Hematopoietic multipotent progenitor cell (in vitro differentiated cells): ENCODE measurements around the gene ERVFRD-1. TPM values are rescaled to one million over a fixed set of nuclear protein-coding genes. Genes with fewer than 3 reads are reported as not detected.
"Not testable (repeated sequence)": the region's sequence is repeated elsewhere in the genome, so short reads cannot be mapped to it uniquely, and the experiment has no call there.

Source experiments
- DNase-seq, 3 donors: peaks; one replicate each; pipeline ENCODE4 v3.0.0-alpha.2; 2011 to 2015; ENCODE audit warnings: low read depth in 2 of 3, low spot score in 2 of 3
- total RNA-seq: library from RNA; depleted of rRNA; stranded (reverse); fragments of >200 nt; gene quantifications from one replicate; pipeline ENCODE4 v1.2.3, GENCODE V29; 2012

Gene ERVFRD-1
- total RNA-seq, 1 donor = under 0.01 TPM

DNA sequence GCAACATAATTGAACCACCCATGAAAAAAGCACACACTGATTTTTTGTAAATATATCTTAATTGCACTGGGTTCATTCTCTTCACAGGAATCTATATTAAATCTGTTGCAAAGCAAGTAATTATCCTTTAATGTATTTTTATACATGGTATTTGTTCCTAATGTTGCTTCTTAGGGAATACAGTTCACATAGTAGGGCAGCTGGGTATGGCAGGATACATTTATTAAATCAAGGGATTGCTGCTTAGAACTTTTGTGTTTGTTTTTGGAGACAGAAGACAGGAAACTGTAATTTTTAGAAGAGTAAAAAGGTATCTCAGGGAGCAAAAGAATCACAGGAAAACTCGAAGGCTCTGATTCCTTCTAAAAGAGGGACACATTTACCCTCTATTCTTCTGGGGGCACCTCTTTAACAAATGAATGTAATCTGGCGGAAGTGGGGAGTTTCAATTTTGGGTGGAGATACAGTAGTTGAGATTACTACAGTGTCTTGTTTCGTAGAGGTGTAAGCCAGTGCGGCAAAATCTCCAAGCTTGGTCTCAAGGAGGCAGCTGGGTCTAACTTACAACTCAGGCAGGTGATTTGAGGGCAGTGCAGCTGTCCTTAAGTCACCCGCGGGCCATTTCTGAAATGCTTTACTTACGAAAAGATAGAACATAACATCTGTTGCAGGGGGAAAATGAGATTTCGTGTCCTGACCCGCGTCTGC is 18.7 kb downstream of the ERVFRD-1 start:
- no peak for DNase-seq

GRCh38 chr6:11091141-11091540 is 20.4 kb downstream of the ERVFRD-1 start:
- DNase-seq = not testable (repeated sequence)

DNA sequence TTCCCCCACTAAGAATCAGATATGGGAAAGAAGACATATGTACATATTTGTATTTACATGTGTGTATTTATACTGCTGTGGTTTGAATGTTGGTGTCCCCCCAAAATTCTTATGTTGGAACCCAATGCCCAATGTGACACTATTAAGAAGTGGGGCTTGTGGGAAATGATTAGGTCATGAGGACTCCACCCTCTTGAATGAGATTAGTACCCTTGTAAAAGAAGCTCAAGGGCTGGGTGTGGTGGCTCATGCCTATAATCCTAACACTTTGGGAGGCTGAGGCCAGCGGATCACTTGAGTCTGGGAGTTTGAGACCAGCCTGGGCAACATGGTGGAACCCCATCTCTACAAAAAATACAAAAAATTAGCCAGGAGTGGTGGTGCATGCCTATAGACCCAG is 21.8 kb downstream of the ERVFRD-1 start:
- DNase-seq = no peak

GRCh38 chr6:11087141-11087812 is 24.2 kb downstream of the ERVFRD-1 start:
- not testable (repeated sequence) for DNase-seq

GRCh38 chr6:11085758-11086435 is 25.6 kb downstream of the ERVFRD-1 start:
- DNase-seq = no peak

GRCh38 chr6:11083956-11084355 is 27.6 kb downstream of the ERVFRD-1 start:
- no peak for DNase-seq

DNA sequence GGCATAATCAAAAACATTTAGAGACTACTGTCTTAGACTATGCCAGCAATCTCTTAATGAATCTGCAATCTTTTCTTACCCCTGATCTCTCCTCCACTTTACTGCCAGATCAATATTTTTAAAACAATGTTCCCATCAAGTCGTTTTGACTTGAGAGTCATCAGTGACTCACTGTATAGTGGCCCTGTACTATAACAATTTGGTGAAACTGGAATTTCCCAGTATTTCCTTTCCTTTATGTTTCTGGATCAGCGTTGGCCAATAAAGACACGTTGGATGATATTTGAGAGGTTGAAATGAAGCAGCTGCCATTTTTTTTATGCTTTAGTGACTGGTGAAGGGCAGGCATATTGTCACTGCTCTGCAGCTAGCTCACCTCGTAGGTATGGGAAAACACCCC is 28.0 kb downstream of the ERVFRD-1 start:
- no peak for DNase-seq

DNA sequence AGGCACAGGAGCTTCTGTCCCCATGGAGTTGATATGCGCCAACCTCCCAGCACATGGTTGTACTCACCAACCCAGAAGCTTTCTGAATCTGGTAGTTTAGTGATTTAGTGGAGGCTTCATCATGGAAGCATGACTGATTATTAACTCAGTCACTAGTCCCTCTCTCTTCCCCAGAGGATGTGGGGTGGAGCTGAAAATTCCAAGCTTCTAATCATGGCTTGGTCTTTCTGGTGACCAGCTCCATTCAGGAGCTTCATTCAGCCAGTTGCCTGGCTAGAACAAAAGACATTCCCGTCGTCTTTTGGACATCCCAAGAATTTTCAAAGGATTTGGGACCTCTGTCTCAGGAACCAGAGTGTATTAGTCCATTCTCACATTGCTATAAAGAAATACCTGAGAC is 31.2 kb downstream of the ERVFRD-1 start:
- DNase-seq = no peak

DNA sequence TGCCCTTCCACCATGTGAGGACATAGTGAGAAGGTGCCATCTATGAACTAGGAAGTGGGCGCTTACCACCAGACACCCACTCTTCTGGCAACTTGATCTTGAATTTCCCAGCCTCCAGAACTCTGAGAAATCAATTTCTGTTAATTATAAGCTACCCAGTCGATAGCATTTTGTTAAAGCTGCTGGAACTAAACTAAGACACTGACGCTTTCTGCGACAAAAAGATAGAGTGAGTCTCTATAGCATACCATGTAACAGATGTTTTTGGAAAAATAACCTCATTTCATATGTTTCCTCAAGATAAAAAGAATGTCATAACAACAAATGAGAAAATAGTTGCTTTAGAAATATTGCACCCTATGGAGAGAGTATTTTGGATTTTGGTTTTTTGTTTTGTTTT is 33.3 kb downstream of the ERVFRD-1 start:
- peak in 1 of 3 donors; percentile 24 for DNase-seq

DNA sequence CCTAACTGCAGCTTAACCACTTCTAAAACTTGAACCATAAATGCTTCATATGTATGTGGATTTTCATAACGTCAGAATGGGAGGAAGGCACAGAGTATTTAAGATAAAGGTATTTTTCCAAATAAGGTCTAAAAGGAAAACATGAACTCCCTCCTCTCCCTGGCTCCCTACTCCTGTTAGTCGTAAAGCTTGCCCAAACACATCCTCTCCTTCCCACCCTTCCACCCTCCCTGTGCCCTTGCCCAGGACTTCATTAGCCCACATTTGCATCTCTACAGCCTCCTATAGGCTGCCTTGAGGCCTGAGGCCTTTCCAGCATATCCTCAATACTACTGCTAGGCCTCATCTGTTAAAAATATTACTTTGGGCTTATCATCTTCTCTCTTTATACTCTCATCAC is 35.0 kb downstream of the ERVFRD-1 start:
- no peak for DNase-seq

DNA sequence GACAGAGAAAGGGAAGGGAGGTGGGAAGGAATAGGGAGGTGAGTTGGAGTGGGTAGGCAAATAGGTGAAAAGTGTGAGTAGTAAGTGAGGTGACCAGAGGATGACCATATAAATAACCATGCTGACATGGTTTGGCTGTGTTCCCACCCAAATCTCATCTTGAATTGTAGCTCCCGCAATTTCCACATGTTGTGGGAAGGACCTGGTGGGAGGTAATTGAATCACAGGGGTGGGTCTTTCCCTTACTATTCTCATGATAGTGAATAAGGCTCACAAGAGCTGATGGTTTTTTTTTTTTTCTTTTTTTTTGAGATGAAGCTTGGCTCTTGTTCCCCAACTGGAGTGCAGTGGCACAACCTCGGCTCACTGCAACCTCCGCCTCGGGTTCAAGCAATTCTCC is 39.4 kb downstream of the ERVFRD-1 start:
- no peak for DNase-seq

GRCh38 chr6:11069760-11070159 is 41.8 kb downstream of the ERVFRD-1 start:
- no peak for DNase-seq

GRCh38 chr6:11067348-11067747 is 44.2 kb downstream of the ERVFRD-1 start:
- no peak for DNase-seq

DNA sequence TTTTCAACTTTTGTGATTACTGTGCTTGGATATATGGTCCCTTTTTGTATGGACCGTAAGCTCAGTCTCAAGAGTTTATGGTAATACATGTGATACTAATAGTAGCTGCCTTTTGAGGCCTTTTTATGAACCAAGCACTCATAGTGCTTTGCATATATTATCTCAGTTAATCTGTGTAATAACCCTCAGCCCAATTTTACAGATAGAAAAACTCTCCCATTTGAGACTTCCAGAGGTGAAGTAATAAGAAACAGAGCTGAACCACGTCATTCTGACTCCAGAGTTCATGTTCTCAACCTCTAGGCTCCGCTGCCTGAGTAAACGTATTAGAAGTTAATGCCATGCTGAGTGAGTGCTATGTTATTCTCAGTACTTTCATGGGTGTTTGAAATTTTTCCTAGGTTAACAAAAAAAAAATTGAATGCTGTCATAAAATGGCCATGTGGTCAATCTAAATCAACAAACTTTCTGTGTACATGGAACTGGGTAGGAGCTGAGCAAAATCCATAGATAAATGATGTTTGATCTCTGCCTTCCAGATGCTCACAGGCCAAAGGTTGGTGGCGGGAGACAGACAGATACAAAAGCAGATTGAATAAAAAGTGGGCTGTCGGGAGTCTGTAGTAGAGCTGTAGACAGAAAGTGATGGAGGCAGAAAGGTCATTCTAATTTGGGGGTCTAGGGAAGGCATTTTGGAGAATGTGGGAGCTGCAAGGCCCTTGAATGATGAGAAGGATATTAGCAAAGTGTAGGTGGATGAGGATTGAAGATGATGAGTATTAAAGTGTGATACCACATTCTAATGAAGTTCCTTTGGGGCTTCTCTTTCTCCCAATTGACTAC is 44.8 kb downstream of the ERVFRD-1 start:
- DNase-seq = no peak

DNA sequence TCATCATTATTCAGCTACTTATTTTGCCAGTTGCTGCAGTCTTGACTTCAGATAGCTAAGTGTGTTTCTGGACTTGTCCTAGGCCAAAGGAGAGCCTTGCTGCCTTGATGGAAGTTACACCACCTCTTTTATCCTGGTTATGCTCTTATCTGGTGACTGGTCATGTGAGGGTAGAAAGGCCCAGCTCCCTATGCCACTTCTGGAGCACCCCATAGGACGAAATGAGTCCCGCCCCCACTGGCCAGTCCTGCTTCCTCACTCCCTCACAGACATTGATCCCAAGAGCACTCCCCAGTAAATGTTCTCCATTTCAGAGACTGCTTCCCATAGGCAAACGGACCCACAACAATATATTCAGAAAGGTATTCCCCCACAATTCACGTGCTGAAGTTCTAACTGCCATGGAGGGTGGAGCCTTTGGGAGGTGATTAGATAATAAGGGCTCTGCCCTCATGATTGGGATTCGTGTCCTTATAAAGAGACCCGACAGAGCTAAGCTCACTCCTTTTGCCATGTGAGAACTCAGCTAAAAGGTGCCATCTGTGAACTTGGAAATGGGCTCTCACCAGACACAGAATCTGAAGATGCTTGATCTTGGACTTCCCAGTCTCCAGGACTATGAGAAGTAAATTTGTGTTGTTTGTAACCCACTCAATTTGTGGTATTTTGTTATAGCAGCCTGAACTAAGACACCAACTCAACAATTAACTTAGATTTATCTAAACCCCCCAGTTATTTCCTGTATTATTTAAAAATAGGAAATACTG is 45.9 kb downstream of the ERVFRD-1 start:
- no peak for DNase-seq

- DNase-seq = no peak
Observed at GRCh38 chr6:11064836-11065235, 46.7 kb downstream of the ERVFRD-1 start.

DNA sequence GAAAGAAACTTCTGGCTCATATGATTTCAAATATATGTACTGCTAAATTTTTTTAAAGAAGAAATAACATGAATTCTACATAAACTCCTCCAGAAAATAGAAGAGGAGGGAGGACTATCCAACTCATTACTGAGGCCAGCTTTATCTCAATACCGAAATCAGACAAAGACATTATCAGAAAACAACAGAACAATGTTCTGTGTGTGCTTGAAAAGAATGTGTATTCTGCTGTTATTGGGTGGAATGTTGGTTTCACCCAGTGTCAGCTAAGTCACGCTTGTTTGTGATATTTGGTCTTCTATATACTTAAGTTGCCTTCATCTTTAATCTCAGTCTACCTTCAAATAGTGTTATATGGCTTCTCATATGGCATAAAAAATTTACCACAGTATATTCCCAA is 48.8 kb downstream of the ERVFRD-1 start:
- no peak for DNase-seq

DNA sequence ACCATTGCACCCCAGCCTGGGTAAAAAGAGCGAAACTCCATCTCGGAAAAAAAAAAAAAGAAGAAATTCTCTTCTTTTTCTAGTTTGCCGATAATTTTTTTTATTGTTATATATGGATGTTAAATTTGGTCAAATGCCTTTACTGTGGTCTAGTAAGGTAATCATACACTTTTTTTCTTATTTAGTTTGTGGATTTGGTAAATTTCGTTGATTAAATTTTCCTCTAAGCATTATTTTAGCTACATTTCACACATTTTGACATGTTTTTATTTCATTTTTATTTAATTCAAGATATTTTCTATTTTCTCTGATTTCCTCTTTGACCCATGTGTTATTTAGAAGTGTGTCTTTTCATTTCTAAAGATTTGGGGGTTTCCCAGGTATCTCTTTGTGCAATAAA is 49.4 kb downstream of the ERVFRD-1 start:
- DNase-seq = no peak

DNA sequence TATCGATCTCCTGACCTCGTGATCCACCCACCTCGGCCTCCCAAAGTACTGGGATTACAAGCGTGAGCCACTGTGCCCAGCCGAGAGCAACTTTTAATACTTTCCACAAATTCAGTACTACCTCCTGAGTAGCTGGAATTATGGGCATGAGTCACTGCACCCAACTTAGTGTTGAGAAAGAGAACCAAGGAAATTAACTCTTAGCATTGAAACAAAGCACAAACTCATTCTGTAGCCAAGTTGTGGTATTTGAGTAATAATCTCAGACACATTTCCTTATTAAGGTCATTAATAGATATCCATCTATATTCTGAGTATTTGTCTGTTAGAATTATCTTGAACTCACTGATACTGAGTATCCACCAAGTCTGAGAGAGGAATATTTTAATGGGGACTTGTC is 53.1 kb downstream of the ERVFRD-1 start:
- DNase-seq = no peak

- no peak for DNase-seq
Observed at GRCh38 chr6:11056871-11057270, 54.7 kb downstream of the ERVFRD-1 start.
